Islet of Langerhans (tissue), 1 donor: ENCODE data around the gene PRR5L.
A peak's percentile ranks its signal among the peaks of the same experiment; 100 is the strongest.
"Not testable (repeated sequence)": the region's sequence is repeated elsewhere in the genome, so short reads cannot be mapped to it uniquely, and the experiment has no call there.

Experiments
- FAIRE-seq: peaks from one replicate; lab custom pipeline; 2011; peaks lifted over from hg19 to GRCh38; lab: Jason Lieb, UNC

The PRR5L gene

DNA sequence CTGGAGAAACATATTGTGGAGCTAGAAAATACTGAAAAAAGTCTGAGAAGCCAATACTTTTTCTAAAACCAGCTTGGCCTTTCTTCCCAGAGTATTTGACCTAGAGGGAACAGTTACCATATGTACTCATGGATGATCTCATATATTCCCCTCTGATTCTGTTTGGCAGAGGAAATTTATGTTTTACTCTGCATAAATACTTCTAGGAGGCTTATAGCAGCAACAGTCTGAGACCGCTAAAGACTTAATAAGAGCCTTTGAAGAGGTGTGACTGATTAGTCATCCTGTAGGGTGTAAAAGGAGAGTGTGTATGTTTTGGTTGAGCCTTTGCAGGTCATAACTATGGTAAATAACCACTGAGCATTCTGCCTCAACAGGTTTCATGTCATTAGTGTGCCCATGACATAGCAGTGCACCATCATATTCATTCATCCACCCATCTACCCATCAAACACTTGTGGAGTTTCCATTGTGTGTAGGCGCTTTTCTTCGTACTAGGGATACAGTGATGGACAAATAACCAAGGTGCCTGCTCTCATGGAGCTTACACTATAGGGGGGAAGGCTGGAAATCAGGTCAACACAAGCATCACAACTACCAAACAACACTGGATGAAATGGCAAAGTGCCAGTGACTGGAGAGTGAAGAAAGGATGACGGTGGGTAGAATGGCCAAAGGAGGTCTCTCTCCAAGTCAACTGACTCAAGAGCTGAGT is 169.5 kb downstream of the PRR5L start:
- no peak for FAIRE-seq

- no peak for FAIRE-seq
Measured at GRCh38 chr11:36467012-36467411, 170.9 kb downstream of the PRR5L start.

GRCh38 chr11:36467916-36468315 is 171.8 kb downstream of the PRR5L start:
- FAIRE-seq = no peak

GRCh38 chr11:36469063-36469462 is 173.0 kb downstream of the PRR5L start:
- no peak for FAIRE-seq

DNA sequence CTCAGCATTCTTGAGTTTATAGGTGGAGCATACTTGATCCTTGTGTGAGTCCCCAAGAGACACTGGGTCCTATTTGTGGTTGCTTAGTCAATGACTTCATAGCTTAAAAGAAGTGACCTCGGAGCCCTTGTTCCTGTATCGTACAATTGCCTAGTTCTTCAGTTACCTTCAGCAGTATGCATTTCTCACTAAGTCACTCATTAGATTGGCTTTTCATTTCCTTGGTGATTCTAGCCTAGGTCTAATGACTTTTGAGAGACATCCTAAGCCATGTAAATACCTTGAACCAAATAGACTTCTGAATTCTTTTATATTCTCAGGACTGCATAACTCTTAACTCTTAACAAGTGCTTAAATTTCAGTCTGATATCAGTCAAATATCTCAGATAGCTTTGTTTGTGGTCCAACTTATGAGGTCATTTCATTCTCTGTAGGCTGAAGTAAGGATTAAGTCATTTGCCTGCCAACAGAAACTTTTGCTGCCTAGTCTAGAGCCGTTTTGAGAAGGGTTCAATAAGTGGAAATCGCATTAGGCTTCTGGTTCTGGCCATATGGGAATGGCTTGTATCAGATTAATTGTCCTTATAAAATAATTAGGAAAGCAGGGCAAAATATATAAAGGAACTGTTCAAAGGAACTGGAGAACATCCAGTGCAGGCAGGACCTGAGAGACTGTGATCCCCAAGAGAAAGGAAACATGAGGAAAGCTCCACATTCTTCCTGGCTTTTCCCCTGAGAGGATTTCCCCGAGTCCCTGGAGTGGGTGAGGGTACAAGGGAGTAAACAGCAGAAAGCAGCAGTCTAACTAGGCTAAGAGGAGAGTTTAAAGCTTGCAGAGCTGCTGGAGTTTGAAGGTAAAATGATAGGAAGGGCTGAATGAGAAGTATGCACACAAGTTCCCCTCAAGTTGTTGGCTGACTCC is 174.1 kb downstream of the PRR5L start:
- no peak for FAIRE-seq

DNA sequence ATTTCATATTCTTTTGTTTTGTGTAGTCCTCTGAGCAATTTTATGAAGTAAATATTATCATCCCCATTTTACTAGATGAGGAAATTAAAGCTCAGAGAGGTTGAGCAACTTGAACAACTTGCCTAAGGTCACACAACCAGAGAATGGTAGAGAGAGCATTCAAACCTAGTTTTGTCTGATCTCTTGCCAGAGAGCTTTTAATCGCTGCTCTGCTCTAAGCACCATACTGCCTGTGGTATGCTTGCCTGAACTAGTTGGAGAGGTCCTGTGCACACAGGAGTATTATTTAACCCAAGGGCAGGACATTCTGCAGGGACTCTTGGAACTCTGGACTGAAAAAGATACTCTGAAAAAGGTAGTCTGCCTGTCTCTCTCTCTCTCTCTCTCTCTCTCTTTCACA is 175.5 kb downstream of the PRR5L start:
- FAIRE-seq = no peak

GRCh38 chr11:36475192-36475591 is 179.1 kb downstream of the PRR5L start:
- FAIRE-seq = no peak

DNA sequence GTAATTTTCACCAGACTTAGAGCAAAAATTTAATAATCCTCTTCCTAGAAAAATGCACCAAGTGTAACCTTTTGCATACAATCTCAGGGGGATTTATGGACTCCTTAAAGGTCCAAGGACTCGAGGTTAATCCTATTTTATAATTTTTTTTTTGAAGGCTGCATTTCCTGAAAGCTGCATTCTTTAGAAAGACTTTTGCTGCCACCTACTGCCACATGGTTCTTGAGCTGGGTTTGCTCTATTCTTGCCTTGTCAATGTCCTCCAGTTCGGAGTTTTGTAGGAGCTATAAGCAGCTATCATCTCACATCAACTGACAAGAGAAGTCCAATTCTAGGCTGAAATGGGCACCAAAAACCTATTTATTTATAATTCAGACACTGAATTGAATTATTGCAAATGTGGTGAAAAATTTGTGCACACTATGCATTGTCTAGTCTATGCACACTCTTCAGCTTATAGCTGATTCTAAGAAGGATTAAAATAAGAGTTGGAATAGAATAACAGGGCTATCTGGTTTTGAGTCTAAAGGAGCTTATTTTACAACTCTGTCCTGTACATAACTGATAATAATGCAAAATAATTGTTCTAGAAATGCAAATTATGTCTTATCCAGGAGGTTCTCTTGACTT is 182.7 kb downstream of the PRR5L start:
- peak; percentile 97 for FAIRE-seq

- no peak for FAIRE-seq
Measured at GRCh38 chr11:36480833-36481232, 184.7 kb downstream of the PRR5L start.

- not testable (repeated sequence) for FAIRE-seq
Measured at GRCh38 chr11:36483042-36483441, 187.0 kb downstream of the PRR5L start.

- FAIRE-seq = no peak
Measured at GRCh38 chr11:36485298-36486002, 189.4 kb downstream of the PRR5L start.

GRCh38 chr11:36487619-36488018 is 191.5 kb downstream of the PRR5L start:
- FAIRE-seq = no peak

- FAIRE-seq = no peak
Measured at GRCh38 chr11:36488096-36488495, 192.0 kb downstream of the PRR5L start.

- FAIRE-seq = no peak
Measured at GRCh38 chr11:36490026-36490806, 194.1 kb downstream of the PRR5L start.

DNA sequence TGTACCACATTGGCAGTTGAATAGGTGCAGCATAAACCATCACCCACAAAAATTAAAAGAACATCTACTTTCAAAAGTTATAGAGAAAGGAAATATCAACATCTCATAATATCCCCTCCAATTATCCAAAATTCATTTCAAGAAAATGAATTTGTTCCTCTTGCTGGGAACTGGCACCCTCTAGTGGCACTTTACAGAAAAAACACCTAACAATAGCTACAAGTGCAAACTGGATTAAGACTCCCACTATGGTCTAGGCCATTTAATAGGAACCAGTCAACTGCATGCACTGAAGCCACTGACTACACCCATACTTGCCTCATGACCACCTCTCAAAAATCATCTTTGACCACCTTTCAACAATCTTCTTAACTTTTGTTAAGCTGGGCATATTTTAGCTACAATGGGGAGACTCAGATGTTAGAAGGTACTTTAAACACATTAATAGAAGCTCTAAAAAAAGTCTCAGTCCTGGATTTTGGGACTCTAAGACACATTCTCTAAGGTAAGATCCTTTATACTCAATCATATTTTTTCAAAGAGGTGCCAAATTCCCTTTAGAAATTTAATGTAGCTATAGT is 196.7 kb downstream of the PRR5L start:
- peak; percentile 89 for FAIRE-seq

- no peak for FAIRE-seq
Measured at GRCh38 chr11:36493332-36493731, 197.2 kb downstream of the PRR5L start.

- no peak for FAIRE-seq
Measured at GRCh38 chr11:36498721-36499120, 202.6 kb downstream of the PRR5L start.

DNA sequence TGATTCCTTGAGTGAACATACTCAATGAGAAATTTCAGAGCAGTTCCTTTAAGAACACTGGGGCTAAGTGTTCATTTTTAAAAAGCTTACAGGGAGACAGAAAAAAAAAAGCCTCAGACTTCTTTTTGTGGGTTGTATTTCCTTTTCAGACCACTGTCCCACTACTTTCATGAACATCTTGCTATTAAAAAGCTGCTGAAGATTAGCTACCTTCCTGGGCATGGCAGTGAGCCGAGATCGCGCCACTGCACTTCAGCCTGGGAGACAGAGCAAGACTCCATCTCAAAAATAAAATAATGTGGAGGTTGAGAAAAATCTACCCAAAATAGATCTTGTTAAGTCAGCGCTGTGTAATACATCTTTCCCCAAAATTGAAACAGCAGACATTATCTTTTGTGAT is 203.2 kb downstream of the PRR5L start:
- no peak for FAIRE-seq

DNA sequence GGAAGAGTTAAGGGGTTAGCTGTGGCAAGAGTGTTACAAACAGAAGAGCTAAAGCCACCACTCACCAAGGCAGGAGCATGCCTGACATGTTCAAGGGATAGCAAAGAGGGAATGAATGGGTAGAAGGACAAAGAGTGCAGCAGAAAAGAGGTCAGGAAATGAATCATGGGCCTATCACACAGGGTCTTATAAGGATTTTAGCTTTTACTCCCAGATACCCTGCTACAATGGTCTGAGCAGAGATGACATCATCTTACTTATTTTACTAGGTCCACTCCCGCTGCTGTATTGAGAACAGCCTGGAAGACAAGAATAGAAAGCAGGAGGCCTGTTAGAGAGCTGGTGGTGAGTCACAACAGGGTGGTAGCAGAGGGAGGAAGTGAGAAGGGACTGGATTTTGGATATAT is 204.2 kb downstream of the PRR5L start:
- FAIRE-seq = no peak

DNA sequence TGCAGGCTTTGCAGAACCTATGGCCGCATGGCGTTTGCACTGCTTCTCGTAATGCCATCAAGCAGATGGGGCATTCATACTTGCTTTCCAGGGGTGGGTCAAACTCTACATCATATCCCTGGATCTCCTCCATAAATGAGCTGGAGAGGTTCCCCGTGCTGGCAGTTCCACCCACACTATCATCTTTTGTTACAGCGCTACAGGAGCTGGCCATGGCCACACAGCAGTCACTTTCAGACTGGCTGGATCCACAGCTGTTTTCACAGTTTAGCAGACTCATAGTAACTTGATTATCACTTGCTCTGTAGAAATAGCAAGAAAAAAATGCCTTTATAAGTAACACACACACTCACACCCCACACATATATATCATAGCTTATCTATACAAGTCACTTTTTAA is 205.1 kb downstream of the PRR5L start:
- FAIRE-seq = no peak

DNA sequence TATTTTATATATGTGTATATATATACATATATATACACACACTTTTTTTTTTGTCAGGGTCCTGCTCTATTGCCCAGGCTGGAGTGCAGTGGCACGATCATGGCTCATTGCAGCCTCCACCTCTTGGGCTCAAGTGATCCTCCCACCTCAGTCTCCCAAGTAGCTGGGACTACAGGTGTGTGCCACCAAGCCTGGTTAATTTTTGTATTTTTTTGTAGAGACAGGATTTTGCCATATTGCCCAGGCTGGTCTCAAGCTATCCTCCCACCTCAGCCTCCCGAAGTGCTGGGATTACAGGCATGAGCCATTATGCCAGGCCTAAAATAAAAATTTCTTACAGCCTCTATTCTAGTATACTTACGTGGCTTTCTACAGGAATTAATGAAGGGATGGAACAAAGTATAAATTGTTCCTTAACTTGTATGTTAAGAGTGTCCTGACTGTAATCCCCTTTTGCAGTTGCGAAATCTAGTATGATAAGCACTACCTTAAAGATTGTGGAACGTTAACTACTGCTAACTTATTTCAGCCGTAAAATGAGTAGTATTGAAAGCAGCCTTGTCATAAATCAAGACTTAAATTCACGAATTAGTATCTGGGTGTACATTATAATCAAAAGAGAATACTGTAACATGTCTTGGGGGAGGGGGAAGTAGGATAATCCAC is 211.9 kb downstream of the PRR5L start:
- FAIRE-seq = no peak
